ENCODE data around the gene NOS1. TPM values are rescaled to one million over a fixed set of nuclear protein-coding genes. Genes with fewer than 3 reads are reported as not detected.
A peak's percentile ranks its signal among the peaks of the same experiment; 100 is the strongest.

Gene NOS1
- total and polyA plus RNA-seq, 2 of the 8 experiments (the other 6 are each of a cell fraction or from before 2014, with no cell fraction given): 1.5 to 2.0 TPM

DNA sequence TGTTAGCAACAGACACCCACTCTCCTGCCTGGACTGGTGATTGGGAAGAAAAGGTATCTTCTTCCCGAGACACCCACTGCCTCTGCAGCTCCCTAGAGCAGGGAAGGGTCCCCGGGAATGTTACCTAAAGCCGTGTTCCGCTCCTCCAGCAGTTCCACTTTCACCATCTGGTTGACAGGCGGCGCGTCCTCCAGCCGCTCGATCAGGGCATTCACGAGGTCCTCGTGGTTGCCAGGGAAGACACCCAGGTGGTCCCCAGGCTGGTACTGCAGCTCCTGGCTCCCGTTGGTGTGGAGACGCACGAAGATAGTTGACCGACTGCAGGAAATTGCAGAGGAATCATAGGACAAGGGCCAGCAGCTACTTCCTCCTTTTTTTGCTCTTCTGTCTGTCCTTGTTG lies 127.0 kb downstream of the NOS1 start:
- H3K36me3 ChIP-seq (ENCODE audit: control insufficient read depth in 2 of 4, insufficient read depth in 4 of 4, low read length in 3 of 4): no peaks in the 10 kb centered on the region

More for the DNA sequence above, 127.0 kb downstream of the NOS1 start:
- H2BK12ac ChIP-seq (ENCODE audit: low read depth, low read length): peak overlapping the region; percentile 35; the same call in 1 of the 2 replicates
- no peak overlapping the region for H3K23ac ChIP-seq (ENCODE audit: insufficient read length)
- H4K91ac ChIP-seq (replicated peaks; ENCODE audit: insufficient read length, low read length): peak overlapping the region; percentile 34
- no peak overlapping the region; the same call in 1 of the 2 replicates for H2BK20ac ChIP-seq (ENCODE audit: low read length)
- no peak overlapping the region for H2AK5ac ChIP-seq (ENCODE audit: low read depth, low read length)
- peaks cover 0 to 1% of the 10 kb centered on the region in 2 experiments for H4K20me1 ChIP-seq (replicated peaks in 1 of 2; ENCODE audit: control insufficient read depth in 1 of 2, insufficient read depth in 2 of 2, low read length in 2 of 2)
- no peaks in the 10 kb centered on the region for H3K27me3 ChIP-seq (replicated peaks in 1 of 4; ENCODE audit: control insufficient read depth in 3 of 4, extremely low read depth in 1 of 4, insufficient read depth in 3 of 4, low read length in 3 of 4)
- H4K8ac ChIP-seq (ENCODE audit: extremely low read depth, insufficient read depth, low read length): peak overlapping the region; percentile 28; the same call in 1 of the 2 replicates
- no peak overlapping the region for H3K4me2 ChIP-seq (ENCODE audit: insufficient read depth in 1 of 2, low read depth in 2 of 2, low read length in 2 of 2)
- H2AFZ ChIP-seq (ENCODE audit: low read length): no peak overlapping the region
- H3K9ac ChIP-seq (replicated peaks in 1 of 4; ENCODE audit: extremely low read depth in 1 of 4, low read depth in 3 of 4, low read length in 3 of 4): no peak overlapping the region
- H3K23me2 ChIP-seq (ENCODE audit: low read depth, low read length): peaks cover 5% of the 10 kb centered on the region; the same call in 1 of the 2 replicates
- no peaks in the 10 kb centered on the region for H3K79me1 ChIP-seq (ENCODE audit: low read depth, low read length)
- peak overlapping the region; percentile 58 for H3K4ac ChIP-seq (replicated peaks; ENCODE audit: insufficient read length, low read depth, low read length)
- no peak overlapping the region for H3K18ac ChIP-seq (ENCODE audit: extremely low read depth, low read length)
- H3K79me2 ChIP-seq (ENCODE audit: control insufficient read depth in 1 of 2, insufficient read depth in 2 of 2, low read length in 2 of 2): no peaks in the 10 kb centered on the region
- H3K4me1 ChIP-seq (replicated peaks in 1 of 4; ENCODE audit: control insufficient read depth in 3 of 4, insufficient read depth in 4 of 4, low read length in 3 of 4): peaks cover 6 to 11% (median 9%) of the 10 kb centered on the region in 4 experiments; a peak in 4 of 7 replicates
- FAIRE-seq (no peak), DNase-seq (ENCODE audit: low read depth in 1 of 2, low spot score in 2 of 2) (no peak)
- H3K27ac ChIP-seq (ENCODE audit: low read depth, low read length): no peak overlapping the region
- ChIA-PET CTCF (ENCODE audit: partially characterized antibody) (interaction anchor here (0.7 to 5.0 kb wide), 12 partner anchors 8 to 616 kb away, joined by 3 to 65 read pairs (median 6); no protein-coding TSS in a partner anchor), POLR2A (ENCODE audit: partially characterized antibody) (no interaction called here)
- no peak overlapping the region for H3K56ac ChIP-seq (replicated peaks; ENCODE audit: insufficient read length, low read depth, low read length)
- H3K14ac ChIP-seq (ENCODE audit: insufficient read length): no peak overlapping the region
- no peaks in the 10 kb centered on the region for H3K9me3 ChIP-seq (ENCODE audit: insufficient read depth in 2 of 2, low read depth in 1 of 2, low read length in 1 of 2)
- H2BK5ac ChIP-seq (ENCODE audit: low read depth, low read length): no peak overlapping the region
- no peak for TF ChIP-seq SP4 (IDR thresholded peaks at IDR 0.05; ENCODE audit: low read length)
- no peak for TF ChIP-seq GTF2F1 (IDR thresholded peaks at IDR 0.05; ENCODE audit: borderline replicate concordance, low read depth, low read length)
- TF ChIP-seq, protein P1, sequence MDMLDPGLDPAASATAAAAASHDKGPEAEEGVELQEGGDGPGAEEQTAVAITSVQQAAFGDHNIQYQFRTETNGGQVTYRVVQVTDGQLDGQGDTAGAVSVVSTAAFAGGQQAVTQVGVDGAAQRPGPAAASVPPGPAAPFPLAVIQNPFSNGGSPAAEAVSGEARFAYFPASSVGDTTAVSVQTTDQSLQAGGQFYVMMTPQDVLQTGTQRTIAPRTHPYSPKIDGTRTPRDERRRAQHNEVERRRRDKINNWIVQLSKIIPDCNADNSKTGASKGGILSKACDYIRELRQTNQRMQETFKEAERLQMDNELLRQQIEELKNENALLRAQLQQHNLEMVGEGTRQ (IDR thresholded peaks at IDR 0.05; ENCODE audit: low read length): no peak
- no peak for TF ChIP-seq SIN3A (conservative IDR thresholded peaks at IDR 0.05 in 1 of 2, IDR thresholded peaks at IDR 0.05 in 1 of 2; ENCODE audit: low read depth in 1 of 2, low read length in 2 of 2)
- no peak for TF ChIP-seq HDAC6 (IDR thresholded peaks at IDR 0.05; ENCODE audit: low read depth, low read length)
- TF ChIP-seq POLR2A (IDR thresholded peaks at IDR 0.05; ENCODE audit: control extremely low read depth in 1 of 2, low read depth in 2 of 2, low read length in 2 of 2): no peak
- no peak for TF ChIP-seq GABPA (IDR thresholded peaks at IDR 0.05; ENCODE audit: borderline replicate concordance, insufficient read depth, low read length)
- TF ChIP-seq BRCA1 (IDR thresholded peaks at IDR 0.05; ENCODE audit: low read depth, low read length): no peak
- H2BK120ac ChIP-seq (replicated peaks; ENCODE audit: low read depth, low read length): no peak overlapping the region
- 95% methylated on average over 15 of the region's 15 CpGs; no CpG with 5 or more reads in 1 of the 2 experiments for WGBS, 2 experiments (ENCODE audit: extremely low coverage in 1 of 2, insufficient coverage in 1 of 2, insufficient read length in 1 of 2, insufficient replicate concordance in 2 of 2, low coverage in 1 of 2, low lambda C conversion rate in 2 of 2, missing lambda C conversion rate in 1 of 2)
- peak overlapping the region; percentile 20; the same call in 1 of the 2 replicates for H2BK15ac ChIP-seq (ENCODE audit: low read length)
- H4K5ac ChIP-seq (ENCODE audit: insufficient read length, low read depth, low read length): no peak overlapping the region
- no peak overlapping the region for H3K4me3 ChIP-seq (ENCODE audit: extremely low read depth in 1 of 4, insufficient read depth in 2 of 4, low read depth in 3 of 4, low read length in 4 of 4)

Data from H1 (cell line).